Measurements from ENCODE around the gene PLEKHA7. TPM values are rescaled to one million over a fixed set of nuclear protein-coding genes. Genes with fewer than 3 reads are reported as not detected.

The PLEKHA7 gene
- total RNA-seq, 1 experiment from 2014 or later = 13.0 TPM

DNA sequence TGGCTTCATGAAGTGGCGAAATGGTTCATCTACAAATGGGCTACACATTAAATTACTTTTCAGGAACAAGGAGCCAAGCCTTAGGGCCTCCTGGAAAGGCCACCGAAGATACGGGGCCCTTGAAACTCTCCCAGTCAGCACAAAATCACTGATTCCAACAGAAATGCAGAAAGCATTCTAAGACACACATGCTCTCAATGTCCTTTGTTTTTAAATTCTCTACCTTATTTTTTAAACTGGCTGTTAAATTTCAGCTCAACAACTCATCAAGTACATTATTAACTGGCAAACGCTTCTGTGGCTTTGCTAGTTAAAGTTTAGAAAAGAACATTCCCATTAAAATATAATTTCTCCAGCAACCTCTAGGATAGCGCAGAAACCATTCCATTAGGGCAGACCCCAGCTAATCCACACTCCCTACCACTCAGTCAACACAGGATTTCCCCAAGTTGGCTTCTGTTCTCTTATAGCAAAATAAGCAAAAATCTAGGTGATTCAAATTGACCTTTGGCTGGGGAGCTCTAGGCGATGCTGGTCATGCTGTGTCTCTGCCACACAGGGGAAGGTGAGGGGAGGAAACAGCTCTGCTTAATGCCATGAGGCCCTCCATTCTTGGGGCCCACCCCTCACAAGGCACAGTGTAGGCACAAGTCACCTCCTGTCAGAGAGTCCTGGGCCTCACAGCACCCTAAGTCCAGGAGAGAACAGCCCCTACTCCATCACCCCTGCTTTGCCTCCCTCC, 47.1 kb downstream of the PLEKHA7 start (continued):
- no peak for TF ChIP-seq SP1 (CRISPR knock-in tag; conservative IDR thresholded peaks at IDR 0.05)
- TF ChIP-seq, protein P1, sequence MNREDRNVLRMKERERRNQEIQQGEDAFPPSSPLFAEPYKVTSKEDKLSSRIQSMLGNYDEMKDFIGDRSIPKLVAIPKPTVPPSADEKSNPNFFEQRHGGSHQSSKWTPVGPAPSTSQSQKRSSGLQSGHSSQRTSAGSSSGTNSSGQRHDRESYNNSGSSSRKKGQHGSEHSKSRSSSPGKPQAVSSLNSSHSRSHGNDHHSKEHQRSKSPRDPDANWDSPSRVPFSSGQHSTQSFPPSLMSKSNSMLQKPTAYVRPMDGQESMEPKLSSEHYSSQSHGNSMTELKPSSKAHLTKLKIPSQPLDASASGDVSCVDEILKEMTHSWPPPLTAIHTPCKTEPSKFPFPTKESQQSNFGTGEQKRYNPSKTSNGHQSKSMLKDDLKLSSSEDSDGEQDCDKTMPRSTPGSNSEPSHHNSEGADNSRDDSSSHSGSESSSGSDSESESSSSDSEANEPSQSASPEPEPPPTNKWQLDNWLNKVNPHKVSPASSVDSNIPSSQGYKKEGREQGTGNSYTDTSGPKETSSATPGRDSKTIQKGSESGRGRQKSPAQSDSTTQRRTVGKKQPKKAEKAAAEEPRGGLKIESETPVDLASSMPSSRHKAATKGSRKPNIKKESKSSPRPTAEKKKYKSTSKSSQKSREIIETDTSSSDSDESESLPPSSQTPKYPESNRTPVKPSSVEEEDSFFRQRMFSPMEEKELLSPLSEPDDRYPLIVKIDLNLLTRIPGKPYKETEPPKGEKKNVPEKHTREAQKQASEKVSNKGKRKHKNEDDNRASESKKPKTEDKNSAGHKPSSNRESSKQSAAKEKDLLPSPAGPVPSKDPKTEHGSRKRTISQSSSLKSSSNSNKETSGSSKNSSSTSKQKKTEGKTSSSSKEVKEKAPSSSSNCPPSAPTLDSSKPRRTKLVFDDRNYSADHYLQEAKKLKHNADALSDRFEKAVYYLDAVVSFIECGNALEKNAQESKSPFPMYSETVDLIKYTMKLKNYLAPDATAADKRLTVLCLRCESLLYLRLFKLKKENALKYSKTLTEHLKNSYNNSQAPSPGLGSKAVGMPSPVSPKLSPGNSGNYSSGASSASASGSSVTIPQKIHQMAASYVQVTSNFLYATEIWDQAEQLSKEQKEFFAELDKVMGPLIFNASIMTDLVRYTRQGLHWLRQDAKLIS (CRISPR knock-in tag; IDR thresholded peaks at IDR 0.05; ENCODE audit: borderline replicate concordance) = no peak
- no peak for TF ChIP-seq IRF2 (CRISPR knock-in tag; IDR thresholded peaks at IDR 0.05; ENCODE audit: borderline replicate concordance, low read depth)
- TF ChIP-seq ATF1 (CRISPR knock-in tag; IDR thresholded peaks at IDR 0.05) = no peak
- TF ChIP-seq, protein P2, sequence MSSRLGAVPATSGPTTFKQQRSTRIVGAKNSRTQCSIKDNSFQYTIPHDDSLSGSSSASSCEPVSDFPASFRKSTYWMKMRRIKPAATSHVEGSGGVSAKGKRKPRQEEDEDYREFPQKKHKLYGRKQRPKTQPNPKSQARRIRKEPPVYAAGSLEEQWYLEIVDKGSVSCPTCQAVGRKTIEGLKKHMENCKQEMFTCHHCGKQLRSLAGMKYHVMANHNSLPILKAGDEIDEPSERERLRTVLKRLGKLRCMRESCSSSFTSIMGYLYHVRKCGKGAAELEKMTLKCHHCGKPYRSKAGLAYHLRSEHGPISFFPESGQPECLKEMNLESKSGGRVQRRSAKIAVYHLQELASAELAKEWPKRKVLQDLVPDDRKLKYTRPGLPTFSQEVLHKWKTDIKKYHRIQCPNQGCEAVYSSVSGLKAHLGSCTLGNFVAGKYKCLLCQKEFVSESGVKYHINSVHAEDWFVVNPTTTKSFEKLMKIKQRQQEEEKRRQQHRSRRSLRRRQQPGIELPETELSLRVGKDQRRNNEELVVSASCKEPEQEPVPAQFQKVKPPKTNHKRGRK (CRISPR knock-in tag; IDR thresholded peaks at IDR 0.05; ENCODE audit: borderline replicate concordance) = no peak
- TF ChIP-seq, protein P3, sequence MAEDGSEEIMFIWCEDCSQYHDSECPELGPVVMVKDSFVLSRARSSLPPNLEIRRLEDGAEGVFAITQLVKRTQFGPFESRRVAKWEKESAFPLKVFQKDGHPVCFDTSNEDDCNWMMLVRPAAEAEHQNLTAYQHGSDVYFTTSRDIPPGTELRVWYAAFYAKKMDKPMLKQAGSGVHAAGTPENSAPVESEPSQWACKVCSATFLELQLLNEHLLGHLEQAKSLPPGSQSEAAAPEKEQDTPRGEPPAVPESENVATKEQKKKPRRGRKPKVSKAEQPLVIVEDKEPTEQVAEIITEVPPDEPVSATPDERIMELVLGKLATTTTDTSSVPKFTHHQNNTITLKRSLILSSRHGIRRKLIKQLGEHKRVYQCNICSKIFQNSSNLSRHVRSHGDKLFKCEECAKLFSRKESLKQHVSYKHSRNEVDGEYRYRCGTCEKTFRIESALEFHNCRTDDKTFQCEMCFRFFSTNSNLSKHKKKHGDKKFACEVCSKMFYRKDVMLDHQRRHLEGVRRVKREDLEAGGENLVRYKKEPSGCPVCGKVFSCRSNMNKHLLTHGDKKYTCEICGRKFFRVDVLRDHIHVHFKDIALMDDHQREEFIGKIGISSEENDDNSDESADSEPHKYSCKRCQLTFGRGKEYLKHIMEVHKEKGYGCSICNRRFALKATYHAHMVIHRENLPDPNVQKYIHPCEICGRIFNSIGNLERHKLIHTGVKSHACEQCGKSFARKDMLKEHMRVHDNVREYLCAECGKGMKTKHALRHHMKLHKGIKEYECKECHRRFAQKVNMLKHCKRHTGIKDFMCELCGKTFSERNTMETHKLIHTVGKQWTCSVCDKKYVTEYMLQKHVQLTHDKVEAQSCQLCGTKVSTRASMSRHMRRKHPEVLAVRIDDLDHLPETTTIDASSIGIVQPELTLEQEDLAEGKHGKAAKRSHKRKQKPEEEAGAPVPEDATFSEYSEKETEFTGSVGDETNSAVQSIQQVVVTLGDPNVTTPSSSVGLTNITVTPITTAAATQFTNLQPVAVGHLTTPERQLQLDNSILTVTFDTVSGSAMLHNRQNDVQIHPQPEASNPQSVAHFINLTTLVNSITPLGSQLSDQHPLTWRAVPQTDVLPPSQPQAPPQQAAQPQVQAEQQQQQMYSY (CRISPR knock-in tag; IDR thresholded peaks at IDR 0.05) = no peak

DNA sequence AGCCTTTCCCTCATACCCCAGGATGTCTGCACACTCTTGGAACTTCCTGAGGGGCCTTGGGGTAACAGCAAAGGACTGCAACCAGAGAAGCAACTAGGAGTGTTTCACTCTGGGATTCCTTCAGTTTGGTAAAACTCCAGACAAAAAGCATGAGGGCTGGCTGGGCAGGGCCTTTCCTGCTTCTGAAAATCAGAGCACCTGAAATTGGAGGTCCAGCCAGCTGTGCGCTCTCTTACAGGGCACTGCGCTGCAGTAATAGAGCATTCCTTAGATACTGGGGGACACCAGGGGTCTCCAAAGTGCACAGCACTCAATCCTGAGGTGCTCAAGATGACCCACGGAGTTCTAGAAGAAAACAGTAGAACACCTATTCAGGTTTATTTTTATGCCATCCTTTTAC, 49.7 kb downstream of the PLEKHA7 start:
- Mint-ChIP-seq H3K9me3 (no peaks in the 10 kb centered on the region), H3K4me1 (peaks cover 11% of the 10 kb centered on the region), H3K36me3 (no peaks in the 10 kb centered on the region), H3K4me3 (no peak overlapping the region), H3K27me3 (ENCODE audit: low read depth) (no peaks in the 10 kb centered on the region), H3K27ac (no peak overlapping the region; the same call in 1 of the 2 replicates)
- POLR2A ChIA-PET = no interaction called here
- TF ChIP-seq CREB1 (CRISPR knock-in tag; IDR thresholded peaks at IDR 0.05) = no peak
- TF ChIP-seq, protein P4, sequence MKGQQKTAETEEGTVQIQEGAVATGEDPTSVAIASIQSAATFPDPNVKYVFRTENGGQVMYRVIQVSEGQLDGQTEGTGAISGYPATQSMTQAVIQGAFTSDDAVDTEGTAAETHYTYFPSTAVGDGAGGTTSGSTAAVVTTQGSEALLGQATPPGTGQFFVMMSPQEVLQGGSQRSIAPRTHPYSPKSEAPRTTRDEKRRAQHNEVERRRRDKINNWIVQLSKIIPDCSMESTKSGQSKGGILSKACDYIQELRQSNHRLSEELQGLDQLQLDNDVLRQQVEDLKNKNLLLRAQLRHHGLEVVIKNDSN (CRISPR knock-in tag; IDR thresholded peaks at IDR 0.05) = no peak
- TF ChIP-seq KAT7 (CRISPR knock-in tag; IDR thresholded peaks at IDR 0.05; ENCODE audit: borderline replicate concordance) = no peak
- TF ChIP-seq, protein P1 (CRISPR knock-in tag; IDR thresholded peaks at IDR 0.05; ENCODE audit: borderline replicate concordance) = no peak
- TF ChIP-seq FOXJ3 (CRISPR knock-in tag; IDR thresholded peaks at IDR 0.05; ENCODE audit: borderline replicate concordance) = no peak
- TF ChIP-seq, protein P5, sequence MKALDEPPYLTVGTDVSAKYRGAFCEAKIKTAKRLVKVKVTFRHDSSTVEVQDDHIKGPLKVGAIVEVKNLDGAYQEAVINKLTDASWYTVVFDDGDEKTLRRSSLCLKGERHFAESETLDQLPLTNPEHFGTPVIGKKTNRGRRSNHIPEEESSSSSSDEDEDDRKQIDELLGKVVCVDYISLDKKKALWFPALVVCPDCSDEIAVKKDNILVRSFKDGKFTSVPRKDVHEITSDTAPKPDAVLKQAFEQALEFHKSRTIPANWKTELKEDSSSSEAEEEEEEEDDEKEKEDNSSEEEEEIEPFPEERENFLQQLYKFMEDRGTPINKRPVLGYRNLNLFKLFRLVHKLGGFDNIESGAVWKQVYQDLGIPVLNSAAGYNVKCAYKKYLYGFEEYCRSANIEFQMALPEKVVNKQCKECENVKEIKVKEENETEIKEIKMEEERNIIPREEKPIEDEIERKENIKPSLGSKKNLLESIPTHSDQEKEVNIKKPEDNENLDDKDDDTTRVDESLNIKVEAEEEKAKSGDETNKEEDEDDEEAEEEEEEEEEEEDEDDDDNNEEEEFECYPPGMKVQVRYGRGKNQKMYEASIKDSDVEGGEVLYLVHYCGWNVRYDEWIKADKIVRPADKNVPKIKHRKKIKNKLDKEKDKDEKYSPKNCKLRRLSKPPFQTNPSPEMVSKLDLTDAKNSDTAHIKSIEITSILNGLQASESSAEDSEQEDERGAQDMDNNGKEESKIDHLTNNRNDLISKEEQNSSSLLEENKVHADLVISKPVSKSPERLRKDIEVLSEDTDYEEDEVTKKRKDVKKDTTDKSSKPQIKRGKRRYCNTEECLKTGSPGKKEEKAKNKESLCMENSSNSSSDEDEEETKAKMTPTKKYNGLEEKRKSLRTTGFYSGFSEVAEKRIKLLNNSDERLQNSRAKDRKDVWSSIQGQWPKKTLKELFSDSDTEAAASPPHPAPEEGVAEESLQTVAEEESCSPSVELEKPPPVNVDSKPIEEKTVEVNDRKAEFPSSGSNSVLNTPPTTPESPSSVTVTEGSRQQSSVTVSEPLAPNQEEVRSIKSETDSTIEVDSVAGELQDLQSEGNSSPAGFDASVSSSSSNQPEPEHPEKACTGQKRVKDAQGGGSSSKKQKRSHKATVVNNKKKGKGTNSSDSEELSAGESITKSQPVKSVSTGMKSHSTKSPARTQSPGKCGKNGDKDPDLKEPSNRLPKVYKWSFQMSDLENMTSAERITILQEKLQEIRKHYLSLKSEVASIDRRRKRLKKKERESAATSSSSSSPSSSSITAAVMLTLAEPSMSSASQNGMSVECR (CRISPR knock-in tag; IDR thresholded peaks at IDR 0.05; ENCODE audit: borderline replicate concordance) = no peak
- ATAC-seq (no peak), DNase-seq (ENCODE audit: low spot score) (no peak)
- CTCF ChIA-PET = interaction anchor here (0.9 kb wide), 1 partner anchor 99 kb away, joined by 6 read pairs; no protein-coding TSS in a partner anchor

All from WTC11 (cell line).